DOHH2 (cell line): Measurements from ENCODE around the gene LRRC56.
A peak's percentile ranks its signal among the peaks of the same experiment; 100 is the strongest.

Source experiments
- EZH2phosphoT487 ChIP-seq: fragments of 200-600 bp; sonication (generic); IDR thresholded peaks from 2 replicates; pipeline ENCODE4 v1.6.1; 2017; ENCODE audit warnings: borderline replicate concordance, mild to moderate bottlenecking, antibody characterized with exemption, low read length, moderate library complexity, mixed read lengths
- TF ChIP-seq, protein P1 (sequence below): fragments of 200-600 bp; sonication (generic); IDR thresholded peaks from one replicate; pipeline ENCODE4 v1.5.1; 2014; ENCODE audit warnings: antibody characterized with exemption, mild to moderate bottlenecking, low read depth, low read length; ENCODE audit not compliant: poor library complexity, severe bottlenecking

DNA sequence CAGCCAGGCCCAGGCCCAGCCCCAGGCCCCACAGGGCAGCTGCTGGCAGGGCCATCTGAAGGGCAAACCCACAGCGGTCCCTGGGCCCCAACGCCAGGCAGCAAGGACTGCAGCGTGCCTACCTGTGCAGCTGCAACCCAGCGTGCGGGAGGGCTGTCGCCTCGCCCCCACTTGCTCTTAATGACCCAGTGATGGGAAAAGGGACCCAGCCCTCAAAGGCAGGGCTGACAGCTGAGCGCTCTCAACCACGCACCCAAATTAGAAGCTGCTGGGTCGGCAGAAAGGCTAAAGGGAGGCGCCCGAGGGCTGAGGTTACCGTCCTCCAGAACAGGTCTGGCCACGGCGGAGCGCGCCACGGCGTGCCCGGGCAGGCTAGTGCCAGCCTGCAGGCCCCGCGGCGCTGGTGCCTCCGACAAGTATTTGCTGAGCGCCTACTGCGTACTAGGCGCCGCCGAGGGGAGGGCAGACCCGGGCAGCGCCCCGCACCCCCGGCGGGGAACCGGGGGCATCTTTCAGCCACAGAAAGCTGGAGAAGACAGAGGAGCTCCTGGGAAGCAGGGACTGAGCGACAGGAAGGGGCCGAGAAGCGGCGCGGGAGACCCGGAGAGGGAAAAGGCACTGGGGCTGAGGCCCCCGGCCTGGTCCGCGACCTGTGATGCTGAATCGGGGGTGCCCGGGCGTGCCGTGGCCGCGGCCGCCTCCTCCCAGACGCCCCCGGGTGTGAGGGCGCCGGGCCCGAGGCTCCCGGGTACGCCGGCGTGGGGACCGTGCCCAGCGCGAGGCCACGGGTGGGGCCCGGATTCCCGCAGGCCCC is 2.7 kb upstream of the LRRC56 start:
- TF ChIP-seq, protein P1, sequence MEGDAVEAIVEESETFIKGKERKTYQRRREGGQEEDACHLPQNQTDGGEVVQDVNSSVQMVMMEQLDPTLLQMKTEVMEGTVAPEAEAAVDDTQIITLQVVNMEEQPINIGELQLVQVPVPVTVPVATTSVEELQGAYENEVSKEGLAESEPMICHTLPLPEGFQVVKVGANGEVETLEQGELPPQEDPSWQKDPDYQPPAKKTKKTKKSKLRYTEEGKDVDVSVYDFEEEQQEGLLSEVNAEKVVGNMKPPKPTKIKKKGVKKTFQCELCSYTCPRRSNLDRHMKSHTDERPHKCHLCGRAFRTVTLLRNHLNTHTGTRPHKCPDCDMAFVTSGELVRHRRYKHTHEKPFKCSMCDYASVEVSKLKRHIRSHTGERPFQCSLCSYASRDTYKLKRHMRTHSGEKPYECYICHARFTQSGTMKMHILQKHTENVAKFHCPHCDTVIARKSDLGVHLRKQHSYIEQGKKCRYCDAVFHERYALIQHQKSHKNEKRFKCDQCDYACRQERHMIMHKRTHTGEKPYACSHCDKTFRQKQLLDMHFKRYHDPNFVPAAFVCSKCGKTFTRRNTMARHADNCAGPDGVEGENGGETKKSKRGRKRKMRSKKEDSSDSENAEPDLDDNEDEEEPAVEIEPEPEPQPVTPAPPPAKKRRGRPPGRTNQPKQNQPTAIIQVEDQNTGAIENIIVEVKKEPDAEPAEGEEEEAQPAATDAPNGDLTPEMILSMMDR = peak; percentile 22
- TF ChIP-seq EZH2phosphoT487 = no peak
